RWPE1 (cell line): Measurements from ENCODE around the gene CALN1.
A peak's percentile ranks its signal among the peaks of the same experiment; 100 is the strongest.
"Not testable (repeated sequence)": the region's sequence is repeated elsewhere in the genome, so short reads cannot be mapped to it uniquely, and the experiment has no call there.

Source experiments
- CTCF ChIA-PET: fragments of 350-600 bp; sonication (Branson Sonifier 250); formaldehyde crosslinking; extraction: SDS; loops from one replicate; lab custom pipeline; 2021; lab: Yijun Ruan, JAX
- POLR2A ChIA-PET: fragments of 400-600 bp; formaldehyde crosslinking; extraction: SDS; loops from one replicate; lab custom pipeline; 2020; ENCODE audit warnings: antibody characterized with exemption; ENCODE audit not compliant: low non-redundant PET; lab: Yijun Ruan, JAX
- DNase-seq: peaks from one replicate; pipeline ENCODE4 v3.0.0; 2012; ENCODE audit warnings: low spot score
- H3K27ac ChIP-seq: fragments of 450-650 bp; 2 replicates; pipeline ENCODE4 v1.5.1; 2017
- TF ChIP-seq, protein P1 (sequence below): fragments of 450-650 bp; conservative IDR thresholded peaks from 2 replicates; pipeline ENCODE4 v1.5.1; 2017; ENCODE audit warnings: low read depth, mild to moderate bottlenecking

Gene CALN1

GRCh38 chr7:71750290-71750689 is 661.8 kb downstream of the CALN1 start:
- no peak for DNase-seq
- TF ChIP-seq, protein P1, sequence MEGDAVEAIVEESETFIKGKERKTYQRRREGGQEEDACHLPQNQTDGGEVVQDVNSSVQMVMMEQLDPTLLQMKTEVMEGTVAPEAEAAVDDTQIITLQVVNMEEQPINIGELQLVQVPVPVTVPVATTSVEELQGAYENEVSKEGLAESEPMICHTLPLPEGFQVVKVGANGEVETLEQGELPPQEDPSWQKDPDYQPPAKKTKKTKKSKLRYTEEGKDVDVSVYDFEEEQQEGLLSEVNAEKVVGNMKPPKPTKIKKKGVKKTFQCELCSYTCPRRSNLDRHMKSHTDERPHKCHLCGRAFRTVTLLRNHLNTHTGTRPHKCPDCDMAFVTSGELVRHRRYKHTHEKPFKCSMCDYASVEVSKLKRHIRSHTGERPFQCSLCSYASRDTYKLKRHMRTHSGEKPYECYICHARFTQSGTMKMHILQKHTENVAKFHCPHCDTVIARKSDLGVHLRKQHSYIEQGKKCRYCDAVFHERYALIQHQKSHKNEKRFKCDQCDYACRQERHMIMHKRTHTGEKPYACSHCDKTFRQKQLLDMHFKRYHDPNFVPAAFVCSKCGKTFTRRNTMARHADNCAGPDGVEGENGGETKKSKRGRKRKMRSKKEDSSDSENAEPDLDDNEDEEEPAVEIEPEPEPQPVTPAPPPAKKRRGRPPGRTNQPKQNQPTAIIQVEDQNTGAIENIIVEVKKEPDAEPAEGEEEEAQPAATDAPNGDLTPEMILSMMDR, result no peak
- H3K27ac ChIP-seq, result no peak overlapping the region
- CTCF ChIA-PET, result no interaction called here
- POLR2A ChIA-PET, result no interaction called here

DNA sequence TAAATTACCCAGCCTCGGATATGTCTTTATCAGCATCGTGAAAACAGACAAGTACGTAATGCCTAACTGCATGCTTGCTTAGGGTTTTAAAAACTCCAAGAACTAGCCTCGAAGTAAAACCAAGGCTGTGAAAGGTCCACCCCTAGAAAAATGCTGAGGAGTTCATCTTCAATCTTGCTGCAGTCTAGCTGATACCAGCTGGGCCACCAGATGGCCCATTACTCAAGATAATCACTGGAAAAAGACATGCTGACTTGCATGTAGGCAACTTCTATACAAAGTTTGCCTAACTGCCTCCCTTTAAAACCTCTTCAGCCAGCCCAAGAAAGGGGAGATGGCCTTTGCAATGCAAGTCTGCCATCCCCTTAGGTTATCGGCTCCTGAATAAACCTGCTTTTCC is 666.1 kb downstream of the CALN1 start:
- ChIA-PET POLR2A (no interaction called here), CTCF (interaction anchor here (0.6 kb wide), 1 partner anchor 460 kb away, joined by 3 read pairs; no protein-coding TSS in a partner anchor)
- DNase-seq, result no peak
- no peak overlapping the region for H3K27ac ChIP-seq
- TF ChIP-seq, protein P1, result no peak

DNA sequence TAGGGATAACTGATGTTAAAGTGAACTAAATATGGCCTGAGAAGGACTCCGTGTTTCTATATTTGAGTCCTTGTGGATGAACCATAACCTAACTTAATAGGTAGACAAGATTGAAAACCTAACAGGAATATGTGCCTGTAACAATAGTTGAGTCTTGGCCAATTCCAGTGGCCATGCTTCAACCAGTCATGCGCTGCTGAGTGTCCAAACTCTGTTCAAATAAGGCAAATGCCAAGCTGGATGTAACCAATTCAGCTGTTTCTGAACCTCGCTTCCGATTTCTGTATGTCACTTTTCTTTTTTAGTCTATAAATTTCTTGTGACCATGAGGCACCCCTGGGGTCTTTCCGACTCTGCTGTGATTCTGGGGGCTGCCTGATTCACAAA is 672.0 kb downstream of the CALN1 start:
- POLR2A ChIA-PET, result no interaction called here

GRCh38 chr7:71739520-71740173 is 672.5 kb downstream of the CALN1 start:
- H3K27ac ChIP-seq, result no peak overlapping the region
- ChIA-PET CTCF (interaction anchor here (0.6 kb wide), 1 partner anchor 12 kb away, joined by 6 read pairs; no protein-coding TSS in a partner anchor), POLR2A (no interaction called here)
- DNase-seq, result no peak
- TF ChIP-seq, protein P1, result no peak

More for the DNA sequence above, 672.0 kb downstream of the CALN1 start:
- no peak overlapping the region for H3K27ac ChIP-seq
- DNase-seq, result no peak
- CTCF ChIA-PET, result interaction anchor here (0.6 kb wide), 1 partner anchor 12 kb away, joined by 6 read pairs; no protein-coding TSS in a partner anchor
- TF ChIP-seq, protein P1, result no peak

- CTCF ChIA-PET, result interaction anchor here (1.1 kb wide), 1 partner anchor 14 kb away, joined by 5 read pairs; no protein-coding TSS in a partner anchor
- H3K27ac ChIP-seq, POLR2A ChIA-PET, DNase-seq: not testable (repeated sequence)
These were observed 674.1 kb downstream of the CALN1 start for GRCh38 chr7:71737931-71738540.

DNA sequence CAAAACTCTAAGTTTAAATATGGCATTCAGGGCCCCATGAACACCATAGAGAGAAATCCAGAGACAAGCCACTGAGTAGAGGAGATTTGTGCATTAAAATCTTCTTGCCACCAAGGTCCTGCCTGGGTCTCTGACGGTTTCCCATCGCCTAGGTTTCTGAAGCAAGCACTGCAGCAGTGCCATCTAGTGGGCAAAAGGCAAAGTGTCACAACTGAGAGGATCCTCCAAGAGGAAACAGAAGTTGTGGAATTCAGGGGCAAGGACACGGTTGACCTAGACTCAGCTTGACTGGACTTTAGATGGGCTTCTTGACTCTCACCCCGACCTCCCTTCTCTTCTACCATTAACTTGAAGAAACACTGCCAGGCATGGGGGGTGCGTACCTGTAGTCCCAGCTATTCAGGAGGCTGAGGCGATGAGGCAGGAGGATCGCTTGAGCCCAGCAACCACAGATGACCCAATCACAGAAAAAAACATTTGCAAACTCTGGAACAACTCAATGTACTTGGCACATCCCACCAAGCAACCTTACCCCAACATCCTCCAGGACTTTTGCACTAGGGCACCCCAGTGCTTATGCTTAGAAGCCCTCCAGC is 676.1 kb downstream of the CALN1 start:
- no peak overlapping the region for H3K27ac ChIP-seq
- TF ChIP-seq, protein P1, result peak; percentile 70
- POLR2A ChIA-PET, result no interaction called here
- CTCF ChIA-PET, result interaction anchor here (0.5 to 1.4 kb wide), 4 partner anchors 12 to 907 kb away, joined by 3 to 8 read pairs (median 3); no protein-coding TSS in a partner anchor
- peak; percentile 37 for DNase-seq
